G401.6 (cell line): ENCODE data around the gene ENTPD1.
"Not testable (repeated sequence)": the region's sequence is repeated elsewhere in the genome, so short reads cannot be mapped to it uniquely, and the experiment has no call there.

Experiments used
- FAIRE-seq: peaks from 2 replicates; lab custom pipeline; 2012; peaks lifted over from hg19 to GRCh38; lab: Jason Lieb, UNC

Gene ENTPD1

GRCh38 chr10:95796504-95796903 is 40.5 kb downstream of the ENTPD1 start:
- no peak for FAIRE-seq

- no peak for FAIRE-seq
Measured at GRCh38 chr10:95798096-95798855, 42.3 kb downstream of the ENTPD1 start.

- not testable (repeated sequence) for FAIRE-seq
Measured at GRCh38 chr10:95800286-95800685, 44.3 kb downstream of the ENTPD1 start.

- not testable (repeated sequence) for FAIRE-seq
Measured at GRCh38 chr10:95806687-95807380, 50.9 kb downstream of the ENTPD1 start.

- FAIRE-seq, result not testable (repeated sequence)
Measured at GRCh38 chr10:95808705-95809308, 52.8 kb downstream of the ENTPD1 start.

GRCh38 chr10:95809370-95810197 is 53.6 kb downstream of the ENTPD1 start:
- no peak for FAIRE-seq

- no peak for FAIRE-seq
Measured at GRCh38 chr10:95810198-95810976, 54.4 kb downstream of the ENTPD1 start.

- FAIRE-seq, result no peak
Measured at GRCh38 chr10:95813054-95813685, 57.2 kb downstream of the ENTPD1 start.

- FAIRE-seq, result no peak
Measured at GRCh38 chr10:95814011-95814727, 58.2 kb downstream of the ENTPD1 start.

- FAIRE-seq, result no peak
Measured at GRCh38 chr10:95815133-95815532, 59.2 kb downstream of the ENTPD1 start.

- FAIRE-seq, result no peak
Measured at GRCh38 chr10:95815701-95816240, 59.8 kb downstream of the ENTPD1 start.

GRCh38 chr10:95818010-95818409 is 62.0 kb downstream of the ENTPD1 start:
- FAIRE-seq, result no peak

- no peak for FAIRE-seq
Measured at GRCh38 chr10:95818668-95819067, 62.7 kb downstream of the ENTPD1 start.

- FAIRE-seq, result no peak
Measured at GRCh38 chr10:95819620-95820329, 63.8 kb downstream of the ENTPD1 start.

GRCh38 chr10:95820363-95820762 is 64.4 kb downstream of the ENTPD1 start:
- no peak for FAIRE-seq

GRCh38 chr10:95821720-95822119 is 65.8 kb downstream of the ENTPD1 start:
- FAIRE-seq, result no peak

GRCh38 chr10:95830044-95830443 is 74.1 kb downstream of the ENTPD1 start:
- FAIRE-seq, result no peak

GRCh38 chr10:95831076-95831475 is 75.1 kb downstream of the ENTPD1 start:
- FAIRE-seq, result no peak

GRCh38 chr10:95831515-95831914 is 75.6 kb downstream of the ENTPD1 start:
- no peak for FAIRE-seq
